AG04449 (cell line): ENCODE measurements around the gene DGKI.

ENCODE experiments used
- CTCF ChIA-PET: fragments of 350-600 bp; formaldehyde crosslinking; extraction: SDS; loops from one replicate; lab custom pipeline; 2021; ENCODE audit warnings: antibody characterized with exemption; lab: Yijun Ruan, JAX
- POLR2A ChIA-PET: fragments of 400-600, 350-600 bp; formaldehyde crosslinking; extraction: SDS; loops from one replicate; lab custom pipeline; 2020; ENCODE audit warnings: antibody characterized with exemption, inconsistent platforms; lab: Yijun Ruan, JAX
- DNase-seq: peaks from one replicate; pipeline ENCODE4 v3.0.0-alpha.2; 2010; ENCODE audit warnings: low read depth, low spot score
- H3K4me3 ChIP-seq: 2 replicates; pipeline ENCODE4 v1.5.1; 2011; ENCODE audit warnings: low read depth, mild to moderate bottlenecking, control low read depth, low read length
- CTCF ChIP-seq: IDR thresholded peaks from one replicate; pipeline ENCODE4 v1.5.1; 2011; ENCODE audit warnings: mild to moderate bottlenecking, moderate library complexity, low read length, control low read depth, inconsistent platforms; ENCODE audit not compliant: insufficient read depth; ENCODE audit errors: missing control alignments

The DGKI gene

GRCh38 chr7:137881607-137882260 is 35.0 kb upstream of the DGKI start:
- H3K4me3 ChIP-seq: no peak overlapping the region
- TF ChIP-seq CTCF: no peak
- ChIA-PET POLR2A (interaction anchor here (0.8 to 1.6 kb wide), 9 partner anchors 8 to 217 kb away, joined by 3 to 9 read pairs (median 4); no protein-coding TSS in a partner anchor), CTCF (interaction anchor here (1.3 to 7.4 kb wide), 4 partner anchors 12 to 226 kb away, joined by 3 to 55 read pairs (median 6); partner anchors contain the start of gene CREB3L2)
- no peak for DNase-seq

DNA sequence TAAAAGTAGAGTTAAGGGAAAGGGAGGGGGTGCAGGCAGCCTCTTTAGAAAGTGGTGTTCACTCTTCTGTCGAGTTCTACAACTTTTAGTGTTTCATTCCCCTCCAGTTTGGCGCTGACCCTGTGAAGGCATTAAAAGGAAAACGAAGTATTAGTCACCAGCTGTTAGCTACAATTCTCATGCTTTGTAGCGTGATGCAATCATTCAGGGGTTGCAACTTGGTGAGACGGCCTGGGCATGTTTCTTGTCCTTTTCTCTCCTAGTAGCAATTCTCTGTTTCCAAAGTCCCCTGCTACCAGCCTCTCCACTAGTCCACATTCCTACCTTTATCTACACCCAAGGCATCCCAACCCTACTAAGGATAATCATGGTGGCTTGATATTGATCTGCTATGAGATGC is 33.7 kb upstream of the DGKI start:
- POLR2A ChIA-PET: no interaction called here
- H3K4me3 ChIP-seq: no peak overlapping the region
- CTCF ChIA-PET: interaction anchor here (0.6 to 7.4 kb wide), 4 partner anchors 15 to 225 kb away, joined by 3 to 55 read pairs (median 4); no protein-coding TSS in a partner anchor
- no peak for TF ChIP-seq CTCF
- peak; percentile 57 for DNase-seq

GRCh38 chr7:137879357-137880158 is 32.8 kb upstream of the DGKI start:
- ChIA-PET CTCF (interaction anchor here (0.5 to 7.4 kb wide), 8 partner anchors 9 to 274 kb away, joined by 3 to 55 read pairs (median 4); no protein-coding TSS in a partner anchor), POLR2A (no interaction called here)
- no peak for DNase-seq
- H3K4me3 ChIP-seq: no peak overlapping the region
- TF ChIP-seq CTCF: no peak

DNA sequence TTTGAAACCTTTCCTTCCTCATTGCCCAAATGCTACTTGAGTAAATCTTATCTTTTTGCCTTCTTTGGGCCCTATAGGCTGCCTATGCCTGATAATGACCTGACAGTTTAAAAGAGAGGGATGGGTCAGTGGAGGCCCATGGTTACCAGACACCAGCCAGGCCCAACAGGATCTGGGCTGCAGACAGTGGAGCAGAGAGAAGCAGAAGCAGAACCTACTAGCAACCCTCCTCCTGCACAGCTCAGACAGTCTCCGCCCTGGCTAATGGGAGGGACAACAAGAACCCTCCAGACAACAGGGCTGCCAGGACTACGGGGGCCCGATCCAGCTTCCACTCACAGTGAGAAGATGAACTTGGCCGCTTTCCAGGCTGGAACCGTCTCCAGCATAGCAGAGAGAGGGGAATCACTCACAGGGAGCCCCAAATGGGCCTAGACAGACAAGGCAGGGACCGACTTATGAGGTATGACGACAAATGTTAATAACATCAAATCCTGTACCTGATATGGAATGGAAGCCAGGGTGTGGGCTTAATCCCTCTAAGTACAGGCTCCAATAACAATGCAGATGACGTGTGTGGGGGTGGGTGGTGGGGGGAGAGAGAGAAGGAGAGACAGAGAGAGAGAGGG is 31.7 kb upstream of the DGKI start:
- CTCF ChIA-PET: interaction anchor here (0.8 to 7.4 kb wide), 5 partner anchors 25 to 272 kb away, joined by 3 to 55 read pairs (median 7); no protein-coding TSS in a partner anchor
- DNase-seq: no peak
- TF ChIP-seq CTCF: no peak

GRCh38 chr7:137877027-137877675 is 30.4 kb upstream of the DGKI start:
- no peak for DNase-seq
- H3K4me3 ChIP-seq: no peak overlapping the region
- CTCF ChIA-PET: interaction anchor here (1.2 to 1.9 kb wide), 2 partner anchors 203 to 221 kb away, joined by 4 to 11 read pairs; no protein-coding TSS in a partner anchor
- POLR2A ChIA-PET: no interaction called here
- TF ChIP-seq CTCF: no peak

More for the DNA sequence above, 31.7 kb upstream of the DGKI start:
- H3K4me3 ChIP-seq: no peak overlapping the region
- POLR2A ChIA-PET: no interaction called here
